ENCODE results near the gene PHACTR4. TPM values are rescaled to one million over a fixed set of nuclear protein-coding genes. Genes with fewer than 3 reads are reported as not detected.
"Not testable (repeated sequence)": the region's sequence is repeated elsewhere in the genome, so short reads cannot be mapped to it uniquely, and the experiment has no call there.

PHACTR4 gene
- total and polyA plus RNA-seq, 9 donors: 20.1 to 50.8 (median 31.8) TPM

- no peaks in the 10 kb centered on the region for H3K9me3 ChIP-seq
- 80 to 84% (median 81%) methylated on average over 3 of the region's 3 CpGs for WGBS, 3 donors
- H3K4me3 ChIP-seq: no peak overlapping the region
- intact Hi-C loops (cut with DNase I): no loop called here
- TF ChIP-seq POLR2A (IDR thresholded peaks at IDR 0.05): no peak
- TF ChIP-seq EP300 (IDR thresholded peaks at IDR 0.05): no peak
- no peaks in the 10 kb centered on the region for H3K4me1 ChIP-seq (ENCODE audit: insufficient read depth)
- no peak for DNase-seq
- H3K27ac ChIP-seq: no peak overlapping the region
- H3K27me3 ChIP-seq: no peaks in the 10 kb centered on the region
- no peaks in the 10 kb centered on the region for H3K36me3 ChIP-seq
Measured at GRCh38 chr1:28326984-28327383, 42.6 kb upstream of the PHACTR4 start.

GRCh38 chr1:28327431-28327830, 42.1 kb upstream of the PHACTR4 start:
- 89 to 92% (median 90%) methylated on average over 11 of the region's 11 CpGs for WGBS, 3 donors
- H3K4me3 ChIP-seq; H3K27me3 ChIP-seq; H3K9me3 ChIP-seq; H3K36me3 ChIP-seq; H3K27ac ChIP-seq; intact Hi-C loops (cut with DNase I); H3K4me1 ChIP-seq (ENCODE audit: insufficient read depth): not testable (repeated sequence)
- peak in 1 of 5 donors; percentile 23 for DNase-seq

GRCh38 chr1:28328228-28328648, 41.3 kb upstream of the PHACTR4 start:
- Histone ChIP-seq H3K27ac (no peak overlapping the region), H3K36me3 (no peaks in the 10 kb centered on the region), H3K4me3 (peak overlapping the region; percentile 40), H3K9me3 (no peaks in the 10 kb centered on the region), H3K27me3 (no peaks in the 10 kb centered on the region), H3K4me1 (ENCODE audit: insufficient read depth) (no peaks in the 10 kb centered on the region)
- intact Hi-C loops (cut with DNase I): no loop called here
- 62 to 78% (median 65%) methylated on average over 16 of the region's 16 CpGs for WGBS, 3 donors
- no peak for TF ChIP-seq EP300 (IDR thresholded peaks at IDR 0.05)
- TF ChIP-seq CTCF (IDR thresholded peaks at IDR 0.05): no peak
- no peak for TF ChIP-seq POLR2A (IDR thresholded peaks at IDR 0.05)
- peak in 4 of 5 donors; percentile 17 to 53 (median 34) for DNase-seq

GRCh38 chr1:28329395-28330153, 40.0 kb upstream of the PHACTR4 start:
- peak overlapping the region; percentile 40 for H3K4me3 ChIP-seq
- peak; percentile 27 to 55 (median 34) for DNase-seq
- intact Hi-C loops (cut with DNase I): no loop called here
- H3K4me1 ChIP-seq (ENCODE audit: insufficient read depth): no peaks in the 10 kb centered on the region
- no peaks in the 10 kb centered on the region for H3K36me3 ChIP-seq
- TF ChIP-seq EP300 (IDR thresholded peaks at IDR 0.05) (no peak), POLR2A (IDR thresholded peaks at IDR 0.05) (no peak), CTCF (IDR thresholded peaks at IDR 0.05) (peak in 1 of 3 donors; percentile 9)
- H3K27ac ChIP-seq: peak overlapping the region; percentile 56 to 66
- 33 to 39% (median 38%) methylated on average over 29 of the region's 29 CpGs for WGBS, 3 donors
- no peaks in the 10 kb centered on the region for H3K9me3 ChIP-seq
- H3K27me3 ChIP-seq: no peaks in the 10 kb centered on the region

- DNase-seq: no peak
- intact Hi-C loops (cut with DNase I): no loop called here
- 97 to 98% (median 97%) methylated on average over 3 of the region's 3 CpGs for WGBS, 3 donors
- Histone ChIP-seq H3K4me3 (no peak overlapping the region), H3K36me3 (no peaks in the 10 kb centered on the region), H3K4me1 (ENCODE audit: insufficient read depth) (no peaks in the 10 kb centered on the region), H3K9me3 (no peaks in the 10 kb centered on the region), H3K27ac (no peak overlapping the region), H3K27me3 (no peaks in the 10 kb centered on the region)
- TF ChIP-seq CTCF (IDR thresholded peaks at IDR 0.05) (no peak), EP300 (IDR thresholded peaks at IDR 0.05) (no peak), POLR2A (IDR thresholded peaks at IDR 0.05) (no peak)
Measured at GRCh38 chr1:28338897-28339296, 30.6 kb upstream of the PHACTR4 start.

Data from ovary (tissue), 9 donors.